ENCODE results near the gene HIVEP3.

The HIVEP3 gene

DNA sequence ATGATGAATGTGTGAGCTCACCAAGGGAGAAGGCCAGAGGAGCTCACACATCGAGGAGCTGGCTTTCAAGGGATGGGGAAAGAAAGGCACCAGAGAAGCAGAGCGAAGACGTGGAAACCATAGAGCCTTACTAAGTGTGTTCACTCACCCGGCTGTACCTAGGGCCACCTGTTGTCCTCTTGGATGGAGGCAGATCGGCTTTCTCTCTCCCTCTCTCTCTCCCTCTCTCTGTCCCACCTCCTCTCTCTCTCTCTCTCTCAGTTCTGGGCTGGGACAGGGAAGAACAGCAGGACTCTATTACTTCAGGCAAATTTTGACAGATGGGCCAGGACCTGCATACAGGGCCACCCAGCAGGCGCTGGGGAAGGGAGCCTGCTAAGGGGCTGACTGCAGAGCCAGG lies 64.8 kb downstream of the HIVEP3 start:
- H3K9me3 ChIP-seq (ENCODE audit: low read length), result no peaks in the 10 kb centered on the region
- no peak overlapping the region for H3K4me3 ChIP-seq (ENCODE audit: low read depth in 1 of 2, low read length in 2 of 2)
- no peak overlapping the region for H3K9ac ChIP-seq (ENCODE audit: low read length)
- no peaks in the 10 kb centered on the region for H3K27me3 ChIP-seq (ENCODE audit: control insufficient read depth in 1 of 2, insufficient read depth in 2 of 2, low read length in 2 of 2)
- no peaks in the 10 kb centered on the region for H3K36me3 ChIP-seq (ENCODE audit: insufficient read depth, low read length)
- no peak overlapping the region for H3K27ac ChIP-seq (ENCODE audit: low read depth, low read length)
- H3K4me1 ChIP-seq (ENCODE audit: insufficient read depth, low read length), result peaks cover 10% of the 10 kb centered on the region

DNA sequence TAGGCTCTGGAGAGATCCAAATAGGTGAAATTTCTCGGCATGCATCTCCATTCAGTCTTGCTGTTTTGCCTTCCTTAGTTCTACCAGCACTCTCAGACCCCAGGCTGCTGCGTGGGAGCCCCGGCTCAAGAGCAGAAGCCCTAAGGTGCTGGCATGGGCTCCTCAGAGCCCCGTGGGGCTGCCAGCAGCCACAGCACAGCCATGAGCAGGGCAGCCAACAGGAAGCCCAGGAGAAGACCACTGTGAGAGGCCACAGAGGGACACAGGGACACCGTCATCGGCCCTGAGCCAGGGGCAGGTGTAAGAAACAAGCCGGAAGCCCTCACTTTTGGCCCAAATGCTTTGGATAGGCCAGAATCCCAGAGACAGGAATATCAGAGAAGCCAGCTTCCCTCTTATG lies 66.6 kb downstream of the HIVEP3 start:
- Histone ChIP-seq H3K4me1 (ENCODE audit: insufficient read depth, low read length) (peaks cover 9% of the 10 kb centered on the region), H3K4me3 (ENCODE audit: low read depth in 1 of 2, low read length in 2 of 2) (no peak overlapping the region)

DNA sequence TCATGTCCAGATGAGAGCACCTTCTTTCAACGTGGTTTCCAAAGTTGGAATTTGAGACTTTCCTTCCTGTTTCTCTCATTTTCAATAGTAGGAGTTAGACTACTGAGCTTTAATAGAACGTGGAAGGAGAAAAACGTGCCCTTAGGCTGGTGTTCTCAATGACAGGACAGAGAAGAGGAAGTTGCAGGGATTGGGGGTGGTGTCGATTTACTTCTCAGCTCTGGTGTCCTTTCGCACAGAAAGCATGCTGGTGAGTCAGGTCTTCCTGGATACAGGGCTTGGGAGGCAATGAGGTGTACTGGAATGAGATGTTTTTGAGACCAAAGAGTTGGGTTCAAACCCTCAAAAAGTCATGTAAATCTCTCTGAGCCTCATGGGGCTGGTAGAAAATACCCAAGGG lies 67.1 kb downstream of the HIVEP3 start:
- H3K27ac ChIP-seq (ENCODE audit: low read depth, low read length), result no peak overlapping the region
- no peak overlapping the region for H3K4me3 ChIP-seq (ENCODE audit: low read depth in 1 of 2, low read length in 2 of 2)
- peaks cover 4% of the 10 kb centered on the region for H3K4me1 ChIP-seq (ENCODE audit: insufficient read depth, low read length)
- H3K9me3 ChIP-seq (ENCODE audit: low read length), result no peaks in the 10 kb centered on the region
- H3K27me3 ChIP-seq (ENCODE audit: control insufficient read depth in 1 of 2, insufficient read depth in 2 of 2, low read length in 2 of 2), result no peaks in the 10 kb centered on the region
- H3K36me3 ChIP-seq (ENCODE audit: insufficient read depth, low read length), result no peaks in the 10 kb centered on the region
- no peak overlapping the region for H3K9ac ChIP-seq (ENCODE audit: low read length)

More for the DNA sequence above, 66.6 kb downstream of the HIVEP3 start:
- H3K36me3 ChIP-seq (ENCODE audit: insufficient read depth, low read length), result no peaks in the 10 kb centered on the region
- H3K27me3 ChIP-seq (ENCODE audit: control insufficient read depth in 1 of 2, insufficient read depth in 2 of 2, low read length in 2 of 2), result no peaks in the 10 kb centered on the region
- no peaks in the 10 kb centered on the region for H3K9me3 ChIP-seq (ENCODE audit: low read length)
- no peak overlapping the region for H3K9ac ChIP-seq (ENCODE audit: low read length)
- no peak overlapping the region for H3K27ac ChIP-seq (ENCODE audit: low read depth, low read length)

DNA sequence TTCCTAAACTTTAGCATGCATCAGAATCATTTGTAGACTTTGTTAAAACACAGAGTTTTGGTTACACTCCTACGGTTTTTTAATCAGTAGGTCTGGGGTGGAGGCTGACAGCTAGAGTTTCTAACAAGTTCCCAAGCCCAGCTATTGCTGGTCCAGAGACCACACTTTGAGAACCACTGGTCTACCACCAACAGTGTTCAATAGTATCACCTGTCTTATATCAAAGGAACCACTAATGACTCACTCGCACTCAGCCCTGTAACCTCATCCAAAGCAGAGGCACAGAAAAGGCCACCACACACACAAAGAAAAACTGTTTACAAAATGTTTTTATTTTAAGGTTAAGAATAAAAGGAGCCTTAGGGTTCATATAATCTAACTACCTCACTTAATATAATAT lies 68.7 kb downstream of the HIVEP3 start:
- Histone ChIP-seq H3K4me3 (ENCODE audit: low read depth in 1 of 2, low read length in 2 of 2) (no peak overlapping the region), H3K27ac (ENCODE audit: low read depth, low read length) (no peak overlapping the region), H3K27me3 (ENCODE audit: control insufficient read depth in 1 of 2, insufficient read depth in 2 of 2, low read length in 2 of 2) (no peaks in the 10 kb centered on the region), H3K4me1 (ENCODE audit: insufficient read depth, low read length) (no peaks in the 10 kb centered on the region), H3K9me3 (ENCODE audit: low read length) (no peaks in the 10 kb centered on the region), H3K9ac (ENCODE audit: low read length) (no peak overlapping the region), H3K36me3 (ENCODE audit: insufficient read depth, low read length) (no peaks in the 10 kb centered on the region)

DNA sequence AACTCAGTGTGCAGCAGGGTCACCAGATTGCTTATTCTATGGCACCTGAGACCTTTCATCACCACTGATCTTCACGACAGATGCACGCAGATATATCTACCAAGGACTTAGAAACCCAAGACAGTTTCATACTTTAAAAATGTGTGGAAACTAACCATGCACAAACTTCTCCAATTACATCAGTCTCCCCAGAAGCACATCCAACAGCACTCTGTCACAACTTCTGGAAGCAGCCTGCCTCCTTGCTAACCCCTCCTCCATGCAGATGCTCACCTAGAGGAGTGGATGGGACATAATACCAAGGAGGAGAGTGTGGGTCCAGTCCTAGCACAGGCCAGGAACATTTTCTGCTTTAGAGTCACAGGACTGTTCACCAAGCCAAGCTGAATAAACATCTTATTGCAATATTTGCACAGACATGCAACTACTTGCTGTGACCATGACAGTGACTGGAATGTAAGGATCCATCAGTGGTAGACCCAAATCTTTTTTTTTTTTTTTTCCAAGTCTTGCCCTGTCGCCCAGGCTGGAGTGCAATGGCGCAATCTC lies 69.4 kb downstream of the HIVEP3 start:
- no peaks in the 10 kb centered on the region for H3K27me3 ChIP-seq (ENCODE audit: control insufficient read depth in 1 of 2, insufficient read depth in 2 of 2, low read length in 2 of 2)
- no peak overlapping the region for H3K9ac ChIP-seq (ENCODE audit: low read length)
- no peak overlapping the region for H3K27ac ChIP-seq (ENCODE audit: low read depth, low read length)
- H3K9me3 ChIP-seq (ENCODE audit: low read length), result no peaks in the 10 kb centered on the region
- no peaks in the 10 kb centered on the region for H3K36me3 ChIP-seq (ENCODE audit: insufficient read depth, low read length)
- no peak overlapping the region for H3K4me3 ChIP-seq (ENCODE audit: low read depth in 1 of 2, low read length in 2 of 2)
- H3K4me1 ChIP-seq (ENCODE audit: insufficient read depth, low read length), result no peaks in the 10 kb centered on the region

DNA sequence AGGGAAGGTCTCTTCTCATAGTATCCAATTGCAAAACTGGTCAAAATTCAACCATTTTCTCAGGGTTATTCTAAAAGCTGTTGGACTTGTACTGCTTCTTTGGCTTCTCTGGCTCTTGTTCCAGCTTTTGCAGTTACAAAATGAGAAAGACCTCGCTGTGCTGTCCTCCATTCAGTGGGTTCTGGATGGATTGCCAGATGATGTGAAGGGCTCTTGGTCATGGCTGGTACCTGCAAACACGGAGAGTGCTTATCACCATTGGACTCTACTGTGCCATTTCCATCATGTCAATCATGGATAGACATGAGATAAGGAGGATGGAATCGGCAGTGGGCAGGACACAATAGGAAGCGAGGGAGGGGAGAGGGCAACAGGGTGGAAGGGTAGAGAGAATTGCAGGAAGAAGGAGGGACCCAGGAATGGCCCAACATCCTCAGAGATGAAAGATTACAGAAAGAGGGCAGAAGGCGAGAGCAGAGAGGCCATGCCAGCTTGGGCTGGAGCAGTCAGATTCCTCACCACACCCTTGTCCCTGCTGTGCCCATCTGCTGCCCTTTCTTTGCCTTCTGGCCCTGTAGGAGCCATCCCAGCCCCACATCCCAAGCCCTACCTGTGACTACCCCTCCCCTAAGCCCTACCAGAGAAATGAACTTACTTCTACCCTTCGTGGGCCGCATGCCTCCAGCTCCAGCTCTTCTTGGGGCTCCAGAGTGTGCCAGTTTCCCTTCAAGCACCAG lies 70.3 kb downstream of the HIVEP3 start:
- H3K4me1 ChIP-seq (ENCODE audit: insufficient read depth, low read length), result no peaks in the 10 kb centered on the region
- no peak overlapping the region for H3K9ac ChIP-seq (ENCODE audit: low read length)
- no peaks in the 10 kb centered on the region for H3K27me3 ChIP-seq (ENCODE audit: control insufficient read depth in 1 of 2, insufficient read depth in 2 of 2, low read length in 2 of 2)
- no peak overlapping the region for H3K4me3 ChIP-seq (ENCODE audit: low read depth in 1 of 2, low read length in 2 of 2)
- no peaks in the 10 kb centered on the region for H3K9me3 ChIP-seq (ENCODE audit: low read length)
- H3K27ac ChIP-seq (ENCODE audit: low read depth, low read length), result no peak overlapping the region
- H3K36me3 ChIP-seq (ENCODE audit: insufficient read depth, low read length), result no peaks in the 10 kb centered on the region

DNA sequence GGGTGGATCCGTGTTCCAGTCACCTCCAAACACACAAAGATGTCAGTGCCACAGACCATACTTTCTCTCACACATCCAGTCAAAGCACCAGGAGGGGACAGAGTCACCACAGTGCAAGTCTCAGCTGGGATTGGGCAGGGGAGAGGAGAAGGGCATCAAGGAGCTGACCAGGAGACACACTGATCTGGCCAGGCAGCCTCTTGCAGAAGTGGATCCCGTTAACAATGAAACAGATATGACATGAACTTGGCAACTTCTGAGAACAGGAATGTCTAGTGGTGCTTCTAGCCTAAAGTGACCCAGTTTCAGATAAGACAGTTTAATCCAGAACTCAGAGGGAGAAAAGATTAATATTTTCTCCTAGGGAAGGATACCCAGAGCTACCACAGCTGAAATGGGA lies 71.0 kb downstream of the HIVEP3 start:
- H3K27me3 ChIP-seq (ENCODE audit: control insufficient read depth in 1 of 2, insufficient read depth in 2 of 2, low read length in 2 of 2), result no peaks in the 10 kb centered on the region
- no peak overlapping the region for H3K9ac ChIP-seq (ENCODE audit: low read length)
- no peaks in the 10 kb centered on the region for H3K4me1 ChIP-seq (ENCODE audit: insufficient read depth, low read length)
- H3K9me3 ChIP-seq (ENCODE audit: low read length), result no peaks in the 10 kb centered on the region
- H3K4me3 ChIP-seq (ENCODE audit: low read depth in 1 of 2, low read length in 2 of 2), result no peak overlapping the region
- H3K36me3 ChIP-seq (ENCODE audit: insufficient read depth, low read length), result no peaks in the 10 kb centered on the region
- no peak overlapping the region for H3K27ac ChIP-seq (ENCODE audit: low read depth, low read length)

DNA sequence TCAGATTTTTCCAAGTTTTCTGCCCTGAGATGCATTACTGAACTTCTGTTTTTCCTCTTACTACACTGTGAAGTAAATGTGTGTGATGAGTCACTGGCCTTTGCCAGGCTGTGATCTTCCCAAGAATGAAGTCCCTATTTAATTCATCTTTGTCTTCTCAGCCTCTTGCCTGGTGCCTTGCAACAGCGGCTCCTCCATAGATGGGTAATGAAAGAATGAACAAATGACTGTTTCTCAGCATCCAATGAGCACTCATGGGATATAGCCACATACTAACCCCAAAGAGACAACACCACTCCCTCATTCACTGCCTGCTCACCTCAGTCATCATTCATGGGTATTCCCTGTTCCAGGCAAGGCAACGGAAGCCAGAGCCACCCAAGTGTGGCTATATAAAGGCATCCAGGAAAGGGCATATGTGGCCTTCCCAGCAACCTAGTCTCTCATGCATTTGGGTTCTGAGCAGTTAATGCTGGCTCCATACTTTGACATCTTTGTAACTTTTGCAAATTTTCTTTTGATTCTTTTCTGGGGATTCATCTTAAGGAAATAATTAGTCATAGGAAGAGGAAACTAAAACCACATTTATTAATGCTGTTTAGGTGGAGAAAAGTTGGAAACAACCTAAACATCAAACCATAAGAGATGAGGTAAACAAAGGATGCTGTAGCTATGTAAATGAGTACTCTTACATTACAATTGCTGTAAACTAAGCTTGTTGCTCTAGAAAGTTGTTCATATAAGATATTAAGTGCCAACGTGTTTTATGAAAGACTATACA lies 71.9 kb downstream of the HIVEP3 start:
- no peaks in the 10 kb centered on the region for H3K9me3 ChIP-seq (ENCODE audit: low read length)
- no peak overlapping the region for H3K9ac ChIP-seq (ENCODE audit: low read length)
- no peak overlapping the region for H3K4me3 ChIP-seq (ENCODE audit: low read depth in 1 of 2, low read length in 2 of 2)
- H3K27ac ChIP-seq (ENCODE audit: low read depth, low read length), result no peak overlapping the region
- H3K27me3 ChIP-seq (ENCODE audit: control insufficient read depth in 1 of 2, insufficient read depth in 2 of 2, low read length in 2 of 2), result no peaks in the 10 kb centered on the region
- H3K4me1 ChIP-seq (ENCODE audit: insufficient read depth, low read length), result no peaks in the 10 kb centered on the region
- no peaks in the 10 kb centered on the region for H3K36me3 ChIP-seq (ENCODE audit: insufficient read depth, low read length)

DNA sequence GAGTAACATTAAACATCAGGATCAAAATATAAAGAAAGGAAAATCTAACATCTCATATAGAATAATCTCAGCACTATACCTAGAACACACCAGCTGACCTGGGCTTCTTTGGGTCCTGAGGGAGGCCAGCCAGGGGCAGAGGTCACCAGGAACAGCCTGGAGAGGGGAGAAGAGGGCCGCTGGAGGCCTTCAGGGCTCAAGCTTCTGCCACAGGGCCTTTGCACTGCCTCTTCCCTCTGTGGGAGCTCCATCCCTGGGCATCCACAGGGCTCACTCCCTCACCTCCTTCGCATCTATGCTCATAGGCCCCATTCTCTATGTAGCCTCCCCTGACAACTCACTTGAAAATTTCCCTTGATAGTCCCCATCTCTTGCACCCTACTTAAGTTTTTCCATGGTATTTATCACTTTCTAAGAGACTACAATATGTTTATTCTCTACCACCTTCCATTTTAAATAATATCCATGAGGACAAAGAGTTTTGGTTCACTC lies 73.9 kb downstream of the HIVEP3 start:
- no peak overlapping the region for H3K27ac ChIP-seq (ENCODE audit: low read depth, low read length)
- no peaks in the 10 kb centered on the region for H3K27me3 ChIP-seq (ENCODE audit: control insufficient read depth in 1 of 2, insufficient read depth in 2 of 2, low read length in 2 of 2)
- no peaks in the 10 kb centered on the region for H3K9me3 ChIP-seq (ENCODE audit: low read length)
- H3K36me3 ChIP-seq (ENCODE audit: insufficient read depth, low read length), result no peaks in the 10 kb centered on the region
- no peak overlapping the region for H3K4me3 ChIP-seq (ENCODE audit: low read depth in 1 of 2, low read length in 2 of 2)
- no peaks in the 10 kb centered on the region for H3K4me1 ChIP-seq (ENCODE audit: insufficient read depth, low read length)
- no peak overlapping the region for H3K9ac ChIP-seq (ENCODE audit: low read length)

DNA sequence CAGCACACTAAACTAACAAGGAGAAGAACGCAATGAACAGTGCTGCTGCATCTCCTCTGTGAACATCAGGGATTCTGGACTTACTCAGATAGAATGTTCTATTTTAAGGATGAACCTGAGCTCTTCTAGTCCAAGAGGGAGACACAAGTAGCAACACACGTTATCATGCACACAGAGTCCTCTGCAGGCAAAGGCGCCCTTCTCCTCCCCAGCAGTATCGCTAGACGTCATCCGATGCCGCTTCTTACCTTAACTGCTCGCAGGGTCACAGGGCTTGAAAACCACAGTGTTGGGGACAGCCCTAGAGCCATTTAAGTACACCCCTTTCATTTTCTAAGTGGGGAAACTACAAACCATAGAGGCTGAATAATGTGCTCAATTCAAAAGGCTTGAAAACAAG lies 74.5 kb downstream of the HIVEP3 start:
- H3K4me1 ChIP-seq (ENCODE audit: insufficient read depth, low read length), result no peaks in the 10 kb centered on the region
- H3K36me3 ChIP-seq (ENCODE audit: insufficient read depth, low read length), result no peaks in the 10 kb centered on the region
- no peaks in the 10 kb centered on the region for H3K9me3 ChIP-seq (ENCODE audit: low read length)
- no peak overlapping the region for H3K4me3 ChIP-seq (ENCODE audit: low read depth in 1 of 2, low read length in 2 of 2)
- H3K27ac ChIP-seq (ENCODE audit: low read depth, low read length), result no peak overlapping the region
- no peak overlapping the region for H3K9ac ChIP-seq (ENCODE audit: low read length)
- H3K27me3 ChIP-seq (ENCODE audit: control insufficient read depth in 1 of 2, insufficient read depth in 2 of 2, low read length in 2 of 2), result no peaks in the 10 kb centered on the region

DNA sequence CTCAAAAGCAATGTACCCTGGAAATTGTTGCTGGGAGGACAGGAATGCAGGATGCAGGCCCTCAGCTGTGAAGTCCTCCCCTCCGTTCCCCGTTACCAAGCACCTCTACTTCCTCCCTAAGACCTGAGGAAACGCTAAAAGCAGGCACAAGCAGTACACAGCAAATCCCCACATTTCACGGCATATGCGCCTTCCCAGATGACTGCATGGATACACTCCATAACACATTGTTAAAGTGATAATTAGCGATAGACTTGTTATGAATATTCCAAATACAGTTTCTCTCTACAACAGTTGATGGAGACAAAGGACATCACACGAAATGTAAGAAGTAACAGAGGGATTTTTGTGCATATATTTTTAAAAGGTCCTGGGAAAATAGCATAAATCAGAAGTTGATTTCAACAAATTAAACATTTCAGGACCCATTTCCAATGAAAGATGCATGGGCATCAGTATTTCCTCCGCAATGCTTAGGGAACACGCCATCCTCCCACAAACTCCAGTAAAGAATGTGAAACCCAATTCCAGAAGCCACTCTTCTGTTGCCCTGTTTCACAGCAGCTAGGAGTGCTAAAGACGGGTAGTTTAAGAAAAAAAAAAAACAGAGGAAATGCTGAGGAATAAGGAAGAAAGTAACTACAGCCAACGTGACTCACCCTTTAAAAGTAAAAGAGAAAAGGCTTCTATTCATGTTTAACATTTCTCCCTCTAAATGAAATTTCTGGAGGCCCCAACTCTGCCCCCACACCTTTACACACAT lies 75.5 kb downstream of the HIVEP3 start:
- H3K9ac ChIP-seq (ENCODE audit: low read length), result no peak overlapping the region
- no peak overlapping the region for H3K4me3 ChIP-seq (ENCODE audit: low read depth in 1 of 2, low read length in 2 of 2)
- no peak overlapping the region for H3K27ac ChIP-seq (ENCODE audit: low read depth, low read length)
- H3K4me1 ChIP-seq (ENCODE audit: insufficient read depth, low read length), result no peaks in the 10 kb centered on the region
- H3K36me3 ChIP-seq (ENCODE audit: insufficient read depth, low read length), result no peaks in the 10 kb centered on the region
- no peaks in the 10 kb centered on the region for H3K27me3 ChIP-seq (ENCODE audit: control insufficient read depth in 1 of 2, insufficient read depth in 2 of 2, low read length in 2 of 2)
- H3K9me3 ChIP-seq (ENCODE audit: low read length), result no peaks in the 10 kb centered on the region
